HG03460 (cell line): ENCODE measurements around the gene SLC25A34.

ENCODE experiments used
- ATAC-seq: cut with Tn5 transposase; IDR thresholded peaks from one replicate; pipeline ENCODE4 v1.9.1; 2021; ENCODE audit not compliant: unreplicated experiment

SLC25A34 gene

DNA sequence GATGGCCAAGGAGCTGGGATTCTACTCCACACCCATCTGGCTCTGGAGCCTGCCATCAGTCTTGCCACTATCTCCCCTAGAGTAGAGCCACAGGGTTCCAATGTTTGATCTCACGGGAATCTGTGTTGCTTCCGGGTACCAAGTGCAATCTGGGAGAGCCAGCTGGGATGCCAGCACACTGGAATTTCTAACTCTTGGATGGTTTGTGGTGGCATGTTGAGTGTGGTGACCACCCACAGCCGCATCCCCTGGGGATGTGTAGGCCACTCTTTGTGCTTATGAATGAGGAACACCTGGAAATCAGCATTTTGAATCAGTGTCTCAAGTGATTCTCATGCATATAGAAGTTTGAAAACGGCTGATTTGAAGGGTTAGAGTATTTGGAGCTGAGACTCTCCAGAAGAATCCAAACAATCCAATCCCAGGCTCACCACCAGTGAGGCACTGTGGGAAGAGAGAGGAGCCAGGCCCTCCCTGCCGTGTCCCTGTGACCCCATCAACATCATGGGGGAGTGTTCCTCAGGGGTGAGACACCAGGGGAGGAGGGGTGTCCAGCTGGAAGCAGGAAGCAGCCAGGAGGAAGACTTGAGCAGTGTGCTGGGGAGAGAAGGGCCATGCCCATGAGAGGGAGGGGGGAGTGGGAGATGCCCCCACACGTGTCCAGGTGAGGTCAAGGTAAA lies 35.9 kb downstream of the SLC25A34 start:
- no peak for ATAC-seq

DNA sequence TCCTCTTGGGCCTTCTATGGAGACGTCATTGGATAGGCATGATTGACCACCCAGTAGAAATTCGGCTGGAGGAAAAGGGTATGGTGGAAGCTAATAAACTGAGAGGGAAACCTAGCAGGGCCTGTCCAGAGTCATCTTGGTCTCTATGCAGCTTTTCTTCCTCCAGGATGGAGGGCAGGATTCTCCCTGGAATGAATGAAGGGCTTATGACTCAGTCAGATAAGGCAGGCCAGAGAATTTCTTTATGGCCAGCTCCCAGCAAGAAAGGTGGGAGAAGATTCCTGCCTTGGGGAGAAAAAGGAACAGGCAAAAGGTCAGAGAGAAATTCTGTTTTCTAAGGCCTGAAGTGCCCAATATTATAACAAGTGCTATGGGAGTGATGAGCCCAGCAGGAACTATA lies 39.6 kb downstream of the SLC25A34 start:
- no peak for ATAC-seq

DNA sequence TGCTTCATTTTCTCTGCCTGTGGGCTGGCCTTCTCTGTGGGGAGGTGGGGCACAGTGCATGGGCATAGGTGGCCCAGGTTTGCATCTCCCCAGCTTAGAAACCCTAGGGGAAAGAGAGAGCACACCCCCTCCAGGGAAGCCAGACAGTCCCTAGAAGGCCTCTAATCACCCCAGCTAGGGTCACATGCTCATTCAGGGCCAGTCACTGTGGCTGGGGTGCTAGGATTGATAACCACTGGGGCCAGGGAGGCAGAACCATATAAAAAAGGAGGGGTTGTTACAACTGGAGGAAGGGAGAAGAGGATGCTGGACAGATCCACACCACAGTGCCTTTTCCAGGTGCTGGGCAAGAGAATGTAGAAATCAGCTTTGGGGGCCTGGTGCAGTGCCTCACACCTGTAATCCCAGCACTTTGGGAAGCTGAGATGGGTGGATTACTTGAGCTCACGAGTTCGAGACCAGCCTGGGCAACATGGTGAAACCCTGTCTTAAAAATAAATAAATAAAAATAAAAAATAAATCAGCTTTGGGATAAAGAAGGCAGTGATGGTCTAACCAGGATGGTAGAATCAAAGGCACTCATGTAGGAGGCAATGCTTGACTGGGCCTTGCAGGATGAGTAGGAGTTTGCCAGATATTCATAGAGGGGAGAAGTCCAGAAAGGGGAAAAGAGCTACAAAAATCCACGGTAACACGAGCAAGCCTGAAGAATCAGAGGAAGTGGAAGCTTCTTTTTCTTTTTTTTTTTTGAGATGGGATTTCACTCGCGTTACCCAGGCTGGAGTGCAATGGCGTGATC lies 42.0 kb downstream of the SLC25A34 start:
- no peak for ATAC-seq

DNA sequence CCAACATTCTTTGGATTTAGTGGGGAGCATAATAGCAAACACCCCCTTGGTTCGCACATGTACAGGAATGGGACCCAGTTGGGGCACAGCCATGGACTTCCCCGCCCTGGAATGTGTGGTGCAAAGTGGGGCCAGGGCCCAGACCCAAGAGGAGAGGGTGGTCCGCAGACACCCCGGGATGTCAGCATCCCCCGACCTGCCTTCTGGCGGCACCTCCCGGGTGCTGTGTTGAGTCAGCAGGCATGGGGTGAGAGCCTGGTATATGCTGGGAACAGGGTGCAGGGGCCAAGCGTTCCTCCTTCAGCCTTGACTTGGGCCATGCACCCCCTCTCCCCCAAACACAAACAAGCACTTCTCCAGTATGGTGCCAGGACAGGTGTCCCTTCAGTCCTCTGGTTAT lies 49.6 kb downstream of the SLC25A34 start:
- no peak for ATAC-seq

DNA sequence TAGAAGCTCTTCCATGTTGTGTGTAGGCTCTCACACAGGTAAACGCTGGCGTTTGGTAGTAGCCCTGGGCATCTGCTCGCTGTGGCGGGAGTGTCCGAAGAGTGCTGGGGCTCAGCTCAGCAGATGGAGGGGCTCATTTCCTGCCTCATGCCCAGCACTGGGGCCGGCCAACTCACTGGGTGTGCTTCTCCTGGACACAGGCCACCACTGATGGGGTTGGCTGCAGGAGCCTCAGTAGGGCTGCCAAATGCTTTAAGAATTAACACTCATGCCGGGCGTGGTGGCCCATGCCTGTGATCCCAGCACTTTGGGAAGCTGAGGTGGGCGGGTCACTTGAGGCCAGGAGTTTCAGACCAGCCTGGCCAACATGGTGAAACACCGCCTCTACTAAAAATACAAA lies 50.5 kb downstream of the SLC25A34 start:
- no peak for ATAC-seq

DNA sequence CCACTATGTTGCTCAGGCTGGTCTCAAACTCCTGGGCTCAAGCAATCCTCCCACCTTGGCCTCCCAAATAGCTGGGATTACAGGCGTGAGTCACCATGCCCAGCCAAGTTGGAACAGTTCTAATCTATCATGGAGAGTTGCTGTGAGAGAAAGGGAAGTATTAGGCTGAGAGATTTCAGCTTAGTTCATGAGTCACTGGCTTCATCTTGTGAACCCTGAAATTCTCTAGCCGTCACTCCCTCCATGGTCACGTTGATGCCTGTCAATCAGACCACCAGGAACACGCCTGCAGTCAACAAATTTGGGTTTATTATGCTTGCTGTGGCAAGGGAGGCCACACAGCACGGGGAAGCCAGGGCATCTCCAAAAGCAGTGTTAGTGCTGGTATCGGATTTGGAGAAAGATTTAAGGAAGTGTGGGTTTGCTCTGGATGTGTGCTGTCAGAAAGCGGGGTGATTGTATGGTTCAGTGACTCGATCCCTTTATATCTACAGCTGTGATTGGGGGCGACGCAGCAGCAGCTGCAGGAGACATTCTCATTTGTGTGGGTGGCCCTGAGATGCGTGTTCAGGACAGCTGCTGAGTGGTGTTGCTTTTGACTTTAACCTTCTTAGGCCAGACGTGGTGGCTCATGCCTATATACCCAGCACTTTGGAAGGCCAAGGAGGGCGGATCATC lies 52.7 kb downstream of the SLC25A34 start:
- no peak for ATAC-seq
